GM19468 (cell line): ENCODE data around the gene ARL6IP1.
"Not testable (repeated sequence)": the region's sequence is repeated elsewhere in the genome, so short reads cannot be mapped to it uniquely, and the experiment has no call there.

Source experiments
- ATAC-seq: cut with Tn5 transposase; IDR thresholded peaks from one replicate; pipeline ENCODE4 v1.9.1; 2021; ENCODE audit warnings: mild to moderate bottlenecking, moderate library complexity, moderate number of reproducible peaks; ENCODE audit not compliant: unreplicated experiment; ENCODE audit errors: extremely low read depth

The ARL6IP1 gene

GRCh38 chr16:18770336-18770962 lies 30.9 kb downstream of the ARL6IP1 start:
- not testable (repeated sequence) for ATAC-seq

DNA sequence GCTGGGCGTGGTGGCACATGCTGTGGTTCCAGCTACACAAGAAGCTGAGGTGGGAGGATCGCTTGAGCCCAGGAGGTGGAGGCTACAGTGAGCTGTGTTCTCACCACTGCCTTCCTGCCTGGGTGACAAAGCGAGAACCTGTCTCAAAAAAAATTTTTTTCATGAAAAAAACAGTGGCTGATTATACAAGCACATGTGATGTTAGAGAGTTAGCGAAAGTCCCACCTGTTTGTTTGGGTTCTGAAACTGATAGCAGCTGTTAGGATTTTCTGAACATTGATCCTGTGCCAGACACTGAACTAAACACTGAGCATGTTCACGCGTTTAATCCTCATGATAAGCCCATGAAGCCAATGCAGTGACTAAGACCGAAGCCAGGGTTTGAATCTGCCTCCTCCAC lies 34.1 kb downstream of the ARL6IP1 start:
- peak; percentile 57 for ATAC-seq

DNA sequence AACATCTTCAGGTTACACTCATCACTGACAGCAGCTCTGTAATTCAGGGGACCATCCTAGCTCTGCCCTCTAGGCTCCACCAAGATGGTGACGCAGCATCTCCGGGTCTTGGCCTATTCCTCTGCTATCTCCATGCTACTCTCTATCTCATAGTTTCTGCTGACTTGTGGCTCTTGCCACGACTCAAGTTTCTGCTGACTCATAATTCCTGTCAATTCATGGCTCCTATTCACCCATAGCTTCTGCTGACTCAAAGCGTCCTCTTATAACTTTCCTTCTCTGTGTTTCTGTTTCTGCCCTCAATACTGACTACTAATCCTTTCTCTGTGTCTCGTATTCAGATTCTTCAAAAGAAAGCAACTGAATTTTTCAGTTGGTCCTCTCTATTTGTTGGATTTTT lies 38.6 kb downstream of the ARL6IP1 start:
- ATAC-seq: peak; percentile 19

GRCh38 chr16:18759598-18760520 lies 41.5 kb downstream of the ARL6IP1 start:
- ATAC-seq: not testable (repeated sequence)

DNA sequence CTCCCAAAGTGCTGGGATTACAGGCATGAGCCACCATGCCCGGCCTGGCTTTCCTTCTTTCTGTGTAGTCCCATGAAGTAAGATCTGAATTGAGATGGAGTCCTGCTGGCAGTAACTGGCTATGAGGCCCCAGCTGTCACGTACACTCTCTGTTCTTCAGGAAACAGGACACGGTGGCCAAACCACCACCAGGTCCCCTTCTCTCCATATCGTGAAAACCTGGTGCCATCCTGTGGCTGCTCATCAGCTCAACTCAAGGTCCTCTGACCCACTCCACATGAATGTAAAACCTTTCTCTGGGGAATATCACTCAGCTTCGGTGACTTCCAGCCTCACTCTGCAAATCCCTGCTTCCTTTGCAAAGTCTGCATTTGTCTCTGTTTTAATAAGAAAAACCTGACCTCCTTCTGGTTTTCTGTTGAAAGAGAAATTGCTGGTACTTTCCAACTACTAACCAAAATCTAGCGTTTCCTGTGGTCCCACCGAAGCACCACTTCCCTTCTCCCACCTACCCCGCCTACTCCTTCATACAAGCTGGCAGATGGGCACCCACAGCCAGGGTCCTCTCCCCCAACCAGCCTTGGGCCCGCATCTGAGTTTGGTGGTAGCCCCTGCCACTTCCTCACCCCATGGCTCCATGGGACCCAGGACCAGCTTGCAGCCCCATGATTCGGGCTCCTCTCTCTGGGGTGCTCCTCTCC lies 43.2 kb downstream of the ARL6IP1 start:
- ATAC-seq: not testable (repeated sequence)

GRCh38 chr16:18756639-18757038 lies 44.7 kb downstream of the ARL6IP1 start:
- not testable (repeated sequence) for ATAC-seq

DNA sequence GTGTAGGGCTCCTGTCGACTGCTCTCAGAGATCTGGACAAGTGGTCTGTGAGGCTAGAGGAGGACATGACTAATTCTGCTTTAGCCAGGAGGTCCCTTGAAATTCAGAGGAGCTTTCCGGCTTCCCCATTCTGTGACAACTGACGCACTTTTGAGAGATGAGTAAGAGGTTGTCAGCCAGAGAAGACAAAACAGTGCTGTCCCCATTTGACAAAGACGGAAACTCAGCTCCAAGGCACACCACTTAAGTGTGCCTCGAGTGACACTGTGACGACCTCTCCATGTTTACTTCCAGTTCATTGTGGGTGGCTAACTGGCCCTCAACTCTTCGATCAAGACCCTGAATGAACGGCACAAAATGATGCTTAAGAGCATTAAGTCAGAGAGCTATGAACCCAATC lies 58.5 kb downstream of the ARL6IP1 start:
- not testable (repeated sequence) for ATAC-seq
